ENCODE data around the gene MCTP2. TPM values are rescaled to one million over a fixed set of nuclear protein-coding genes. Genes with fewer than 3 reads are reported as not detected.

The MCTP2 gene
- total and polyA plus RNA-seq, 2 of the 8 experiments (the other 6 are each of a cell fraction or from before 2014, with no cell fraction given): 3.4 to 4.5 TPM

GRCh38 chr15:94239474-94239873 is 8.1 kb downstream of the MCTP2 start (continued):
- TF ChIP-seq CHD7 (IDR thresholded peaks at IDR 0.05; ENCODE audit: insufficient replicate concordance, low read length): no peak
- TF ChIP-seq SIX5 (IDR thresholded peaks at IDR 0.05; ENCODE audit: low read depth, low read length): no peak
- no peak for TF ChIP-seq TAF1 (IDR thresholded peaks at IDR 0.05; ENCODE audit: low read depth, low read length)
- no peak for TF ChIP-seq ATF2 (IDR thresholded peaks at IDR 0.05; ENCODE audit: low read length)
- TF ChIP-seq CTBP2 (IDR thresholded peaks at IDR 0.05; ENCODE audit: borderline replicate concordance, insufficient read depth, insufficient read length, low read length): no peak
- TF ChIP-seq HDAC6 (IDR thresholded peaks at IDR 0.05; ENCODE audit: low read depth, low read length): no peak
- TF ChIP-seq JUN (IDR thresholded peaks at IDR 0.05; ENCODE audit: low read depth, low read length): no peak
